T47D (cell line): ENCODE measurements around the gene YOD1.

Source experiments
- DNase-seq, 2 experiments: peaks; one replicate each; pipeline versions ENCODE4 v3.0.0 to v3.0.0-alpha.2; 2011 to 2012; ENCODE audit warnings: low read depth in 1 of 2, low spot score in 1 of 2
- JUND ChIP-seq: IDR thresholded peaks from 2 replicates; pipeline ENCODE4 v1.6.1; 2012; ENCODE audit warnings: low read depth
- in situ Hi-C: cut with HindIII; loops from 2 replicates; pipeline ENCODE4 v1.10.0; 2016; ENCODE audit warnings: low sequenced_read_pairs, low pct_unique_long_range_greater_than_20kb

Gene YOD1

GRCh38 chr1:207079706-207080241, 28.8 kb upstream of the YOD1 start:
- in situ Hi-C loops: no loop called here
- no peak for TF ChIP-seq JUND
- no peak for DNase-seq

- TF ChIP-seq JUND: no peak
- no peak for DNase-seq
- in situ Hi-C loops: no loop called here
Observed at GRCh38 chr1:207078578-207079132, 27.6 kb upstream of the YOD1 start.

DNA sequence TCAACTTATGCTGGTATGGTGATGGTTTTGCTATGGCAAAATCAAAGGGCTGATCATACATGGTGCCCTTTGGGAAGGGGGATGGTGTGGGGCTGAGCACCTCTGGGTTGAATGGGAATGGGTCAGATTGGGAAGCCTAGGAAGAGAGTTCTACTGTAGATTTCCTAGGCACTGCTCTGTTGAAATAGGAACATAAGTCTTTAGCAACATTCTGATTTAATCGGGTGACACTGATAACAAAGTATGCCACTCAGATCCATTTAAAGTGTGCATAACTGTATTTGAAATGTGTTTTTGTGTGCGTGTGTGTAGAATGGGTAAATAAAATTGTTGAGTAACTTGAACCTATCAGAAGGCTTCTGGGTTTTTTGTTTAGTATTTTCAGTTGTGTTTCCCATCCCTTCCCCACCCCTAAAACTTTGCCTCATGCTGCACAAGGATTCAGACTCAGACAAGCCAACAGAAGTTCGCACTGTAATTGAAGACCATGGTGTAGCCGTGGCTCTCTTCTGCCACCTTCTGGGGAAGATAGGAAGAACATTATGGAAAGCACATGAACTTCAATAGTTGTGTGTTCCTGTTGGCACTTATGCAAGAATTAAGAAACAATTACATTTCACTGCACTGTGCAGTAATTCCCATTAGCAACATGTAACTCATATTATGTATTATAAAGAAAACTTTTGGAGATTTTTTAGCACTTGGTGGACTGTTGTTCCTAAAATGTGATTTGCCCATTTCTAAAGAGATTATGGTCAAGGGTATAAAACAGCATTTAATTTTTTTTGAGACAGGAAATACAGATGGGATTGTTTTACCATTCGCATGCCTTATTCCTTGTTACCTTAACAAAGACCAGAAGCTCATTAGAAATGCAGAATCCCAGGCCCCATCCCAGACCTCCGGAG, 26.7 kb upstream of the YOD1 start:
- in situ Hi-C loops: no loop called here
- DNase-seq: peak; percentile 66 to 88

GRCh38 chr1:207077012-207077411, 26.0 kb upstream of the YOD1 start:
- in situ Hi-C loops: no loop called here
- TF ChIP-seq JUND: no peak

More for the DNA sequence above, 26.7 kb upstream of the YOD1 start:
- no peak for TF ChIP-seq JUND

DNA sequence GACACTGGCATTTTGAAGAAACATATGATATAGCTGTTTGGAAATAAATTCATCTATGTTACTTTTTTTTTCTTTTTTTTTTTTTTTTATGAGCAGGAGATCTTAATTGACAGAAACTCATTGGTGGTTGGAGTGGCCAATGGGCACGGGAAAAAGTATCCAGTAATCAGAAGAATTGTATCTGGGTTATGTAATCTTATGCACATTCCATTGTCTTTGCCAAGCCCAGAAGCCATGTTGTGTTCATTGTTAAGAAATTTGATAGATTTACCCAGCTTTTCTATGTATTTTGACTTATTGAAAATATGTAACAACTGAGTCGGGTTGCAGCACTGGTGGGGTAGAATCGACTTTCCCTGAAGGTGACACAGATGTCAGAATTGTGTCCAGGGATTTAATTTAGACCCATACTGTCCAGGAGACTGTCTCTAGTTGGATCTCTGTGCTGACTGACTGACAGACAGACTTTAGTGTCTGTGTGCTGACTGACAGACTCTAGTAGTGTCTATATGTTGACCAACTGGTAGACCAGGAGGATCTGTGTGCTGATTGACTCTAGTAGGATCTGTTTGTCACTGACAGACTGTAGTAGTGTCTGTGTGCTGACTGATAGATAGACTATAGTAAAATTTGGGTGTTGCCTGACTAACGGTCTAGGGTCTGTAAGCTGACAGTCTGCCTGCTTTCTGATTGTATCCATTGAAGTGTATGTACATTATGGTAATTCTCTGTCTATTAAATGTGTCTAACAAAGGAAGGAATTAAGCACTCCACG, 25.4 kb upstream of the YOD1 start:
- TF ChIP-seq JUND: no peak
- in situ Hi-C loops: no loop called here
- DNase-seq: no peak

More at GRCh38 chr1:207077012-207077411, 26.0 kb upstream of the YOD1 start:
- no peak for DNase-seq

GRCh38 chr1:207073906-207074820, 23.2 kb upstream of the YOD1 start:
- peak in 1 of 2 experiments; percentile 42 for DNase-seq
- in situ Hi-C loops: no loop called here
- no peak for TF ChIP-seq JUND

DNA sequence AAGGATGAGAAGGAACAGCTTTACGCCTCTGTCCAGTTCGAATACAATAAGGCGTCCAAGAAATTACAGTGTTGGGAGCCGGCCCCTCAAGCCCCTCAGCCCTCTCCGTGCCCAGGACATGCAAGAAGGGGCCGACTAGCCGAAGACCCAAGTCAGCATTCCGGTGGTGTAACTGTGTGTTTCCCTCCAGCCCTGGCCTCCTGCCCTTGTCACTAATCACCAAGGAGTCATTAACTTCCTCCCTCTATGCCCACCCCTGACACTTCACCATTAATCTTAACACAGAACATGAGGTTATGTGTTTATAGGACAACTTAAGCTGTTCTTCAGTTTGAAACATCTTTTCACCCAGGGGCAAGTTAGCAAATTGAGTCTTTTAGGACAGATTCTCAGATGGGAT, 21.2 kb upstream of the YOD1 start:
- in situ Hi-C loops: no loop called here
- DNase-seq: no peak
- no peak for TF ChIP-seq JUND

- no peak for TF ChIP-seq JUND
- in situ Hi-C loops: no loop called here
Observed at GRCh38 chr1:207071426-207071825, 20.4 kb upstream of the YOD1 start.

DNA sequence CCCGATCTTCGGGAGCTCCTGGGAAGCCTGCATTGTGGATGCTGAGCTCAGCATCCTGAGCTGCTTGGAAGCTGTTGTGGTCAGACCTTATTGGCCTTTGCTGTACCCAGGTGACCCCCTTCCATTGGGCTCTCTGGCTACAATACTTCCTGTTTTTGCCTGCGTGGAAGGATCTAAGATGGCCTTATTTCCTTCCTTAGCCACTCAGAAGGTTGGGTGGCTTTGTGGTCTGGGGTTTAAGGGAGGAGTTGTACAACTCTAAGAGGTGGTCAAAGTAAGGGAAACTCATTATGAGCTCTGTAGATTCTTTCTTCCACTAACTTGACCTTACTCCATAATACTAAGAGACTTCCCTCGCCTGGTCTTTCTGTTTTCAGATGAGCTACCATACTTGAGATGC, 19.8 kb upstream of the YOD1 start:
- in situ Hi-C loops: no loop called here
- TF ChIP-seq JUND: no peak
- DNase-seq: no peak

More at GRCh38 chr1:207071426-207071825, 20.4 kb upstream of the YOD1 start:
- DNase-seq: no peak

- in situ Hi-C loops: no loop called here
- no peak for DNase-seq
- no peak for TF ChIP-seq JUND
Observed at GRCh38 chr1:207069858-207070506, 19.0 kb upstream of the YOD1 start.

DNA sequence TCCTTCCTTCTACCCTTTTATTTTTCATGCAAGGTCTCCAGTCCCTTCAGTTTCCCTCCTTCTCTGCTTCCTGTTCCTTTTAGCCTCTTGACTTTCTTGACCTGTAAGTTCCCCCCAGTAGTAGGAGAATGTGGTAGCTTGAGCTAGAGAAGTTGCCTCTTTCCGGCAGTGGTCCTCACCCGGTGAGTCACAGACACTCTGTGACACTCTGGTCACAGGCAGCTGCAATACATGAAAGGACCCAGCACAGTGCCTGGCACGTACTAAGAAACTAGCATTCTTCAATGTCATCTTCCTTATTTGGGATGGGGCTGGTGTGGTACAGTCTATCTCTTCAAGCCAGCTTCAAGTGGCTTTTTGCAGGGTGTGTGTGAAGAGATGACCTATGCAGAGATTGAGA, 18.1 kb upstream of the YOD1 start:
- in situ Hi-C loops: no loop called here
- no peak for TF ChIP-seq JUND
- DNase-seq: no peak
